Thyroid gland (tissue), 4 donors: ENCODE results near the gene CAMKK1.

Experiments
- CTCF ChIP-seq, 6 experiments: fragments of 200-600 bp in 3 of 6; fragments of 450-650 bp in 3 of 6; sonication (generic) in 3 of 6; IDR thresholded peaks; one replicate each; pipeline ENCODE4 v1.5.1; 2016 to 2019; ENCODE audit warnings: antibody characterized with exemption in 6 of 6, mild to moderate bottlenecking in 2 of 6, inconsistent platforms in 1 of 6, moderate library complexity in 1 of 6
- POLR2A ChIP-seq, 2 donors: fragments of 450-650 bp; IDR thresholded peaks; one replicate each; pipeline ENCODE4 v1.6.1; 2017; ENCODE audit warnings: antibody characterized with exemption in 2 of 2, mild to moderate bottlenecking in 2 of 2, moderate library complexity in 1 of 2

- TF ChIP-seq CTCF (IDR thresholded peaks at IDR 0.05) = no peak
- no peak for TF ChIP-seq POLR2A (IDR thresholded peaks at IDR 0.05)
Observed at GRCh38 chr17:3916825-3917224, 24.0 kb upstream of the CAMKK1 start.
